Tibial nerve (tissue), 4 donors: ENCODE measurements around the gene NDST1. TPM values are rescaled to one million over a fixed set of nuclear protein-coding genes. Genes with fewer than 3 reads are reported as not detected.
"Not testable (repeated sequence)": the region's sequence is repeated elsewhere in the genome, so short reads cannot be mapped to it uniquely, and the experiment has no call there.

Experiments
- DNase-seq, 2 donors: peaks; one replicate each; pipeline ENCODE4 v3.0.0-alpha.2; 2019; ENCODE audit warnings: low spot score in 2 of 2
- H3K27ac ChIP-seq, 4 donors: fragments of 200-600 bp; sonication (generic) in 3 of 4; one replicate each; pipeline ENCODE4 v1.5.1; 2017 to 2019; ENCODE audit warnings: mild to moderate bottlenecking in 1 of 4
- H3K27me3 ChIP-seq, 2 donors: fragments of 200-600 bp; sonication (generic) in 1 of 2; one replicate each; pipeline versions ENCODE4 v1.5.1 to v1.6.0; 2017 to 2019
- H3K36me3 ChIP-seq, 3 donors: fragments of 200-600 bp; sonication (generic); one replicate each; pipeline ENCODE4 v1.5.1; 2018 to 2019
- H3K4me1 ChIP-seq, 4 donors: fragments of 200-600 bp; sonication (generic) in 3 of 4; one replicate each; pipeline ENCODE4 v1.5.1; 2017 to 2019
- H3K4me3 ChIP-seq, 4 donors: fragments of 200-600 bp; sonication (generic) in 3 of 4; one replicate each; pipeline ENCODE4 v1.5.1; 2017 to 2019; ENCODE audit warnings: mild to moderate bottlenecking in 1 of 4, moderate library complexity in 1 of 4
- H3K9me3 ChIP-seq, 4 donors: fragments of 200-600 bp; sonication (generic) in 3 of 4; one replicate each; pipeline ENCODE4 v1.5.1; 2017 to 2019
- EP300 ChIP-seq, 2 donors: sonication (generic); formaldehyde crosslinking; IDR thresholded peaks; one replicate each; pipeline ENCODE4 v1.6.1; 2017; ENCODE audit warnings: antibody characterized with exemption in 2 of 2, mild to moderate bottlenecking in 1 of 2
- POLR2A ChIP-seq, 2 donors: fragments of 450-650 bp; IDR thresholded peaks; one replicate each; pipeline ENCODE4 v1.6.1; 2017; ENCODE audit warnings: antibody characterized with exemption in 2 of 2, mild to moderate bottlenecking in 2 of 2, moderate library complexity in 2 of 2
- WGBS, 2 donors: methylation state at CpG; one replicate each; pipeline ENCODE4 v1.1.5; 2018; 5-methylcytosine and 5-hydroxymethylcytosine counted together
- total RNA-seq, 4 donors: library from RNA; depleted of rRNA; stranded (reverse); fragments of >200 nt; gene quantifications; one replicate each; pipeline ENCODE4 v1.1.0, GENCODE V29; 2016
- TF ChIP-seq, protein P1 (sequence below), 5 experiments: fragments of 200-600 bp in 3 of 5; fragments of 450-650 bp in 2 of 5; sonication (generic) in 3 of 5; IDR thresholded peaks; one replicate each; pipeline ENCODE4 v1.5.1; 2016 to 2019; ENCODE audit warnings: antibody characterized with exemption in 5 of 5, mild to moderate bottlenecking in 3 of 5, moderate library complexity in 2 of 5

NDST1 gene
- total RNA-seq, 4 donors from 2014 or later = 53.2 to 137 (median 104) TPM

DNA sequence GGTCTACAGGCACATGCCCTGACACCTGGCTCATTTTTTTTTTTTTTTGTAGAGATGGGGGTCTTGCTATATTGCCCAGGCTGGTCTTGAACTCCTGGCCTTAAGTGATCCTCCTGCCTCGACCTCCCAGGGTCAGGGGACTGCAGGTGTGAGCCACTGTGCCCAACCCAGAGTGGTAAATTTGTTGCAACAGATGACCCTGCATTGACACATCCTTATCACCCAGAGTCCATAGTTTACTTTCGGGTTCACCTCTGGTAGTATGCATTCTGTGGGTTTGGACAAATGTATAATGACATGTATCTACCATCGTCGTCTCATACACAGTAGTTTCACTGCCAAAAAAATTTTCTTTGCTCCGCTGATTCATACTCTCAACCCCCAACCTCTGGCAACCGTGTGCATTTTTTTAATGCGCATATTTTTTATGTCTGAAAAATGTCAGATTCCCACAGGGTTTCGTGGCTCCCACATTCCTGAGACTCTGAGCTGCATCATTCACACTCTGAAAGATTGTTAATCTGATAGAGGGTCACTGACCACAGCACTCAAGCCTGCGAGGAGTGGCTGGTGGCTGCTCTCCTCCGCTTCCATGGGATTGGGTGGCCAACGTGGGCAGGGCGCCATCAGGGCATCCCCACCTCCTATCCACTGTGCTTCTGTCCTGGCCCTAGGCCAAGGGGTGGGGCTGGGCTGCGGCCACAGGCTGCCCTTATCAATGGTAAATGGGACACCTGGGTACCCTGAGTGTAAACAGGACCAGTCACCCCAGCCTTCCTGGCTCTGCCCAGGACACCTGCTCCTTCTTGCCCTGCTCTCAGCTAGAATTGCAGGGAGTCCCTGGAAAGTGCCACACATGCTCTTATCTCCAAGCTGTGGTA lies 9.6 kb downstream of the NDST1 start:
- Histone ChIP-seq H3K4me1 (peaks cover 0 to 93% (median 73%) of the 10 kb centered on the region in 4 donors), H3K4me3 (no peak overlapping the region), H3K36me3 (peaks cover 0 to 16% (median 0%) of the 10 kb centered on the region in 3 donors), H3K27ac (peak overlapping the region; percentile 56 to 91 (median 72)), H3K9me3 (no peaks in the 10 kb centered on the region), H3K27me3 (no peaks in the 10 kb centered on the region)
- 31 to 40% methylated on average over 10 to 13 of the region's 13 CpGs for WGBS, 2 donors
- no peak for TF ChIP-seq EP300 (IDR thresholded peaks at IDR 0.05)
- no peak for TF ChIP-seq POLR2A (IDR thresholded peaks at IDR 0.05)
- TF ChIP-seq, protein P1, sequence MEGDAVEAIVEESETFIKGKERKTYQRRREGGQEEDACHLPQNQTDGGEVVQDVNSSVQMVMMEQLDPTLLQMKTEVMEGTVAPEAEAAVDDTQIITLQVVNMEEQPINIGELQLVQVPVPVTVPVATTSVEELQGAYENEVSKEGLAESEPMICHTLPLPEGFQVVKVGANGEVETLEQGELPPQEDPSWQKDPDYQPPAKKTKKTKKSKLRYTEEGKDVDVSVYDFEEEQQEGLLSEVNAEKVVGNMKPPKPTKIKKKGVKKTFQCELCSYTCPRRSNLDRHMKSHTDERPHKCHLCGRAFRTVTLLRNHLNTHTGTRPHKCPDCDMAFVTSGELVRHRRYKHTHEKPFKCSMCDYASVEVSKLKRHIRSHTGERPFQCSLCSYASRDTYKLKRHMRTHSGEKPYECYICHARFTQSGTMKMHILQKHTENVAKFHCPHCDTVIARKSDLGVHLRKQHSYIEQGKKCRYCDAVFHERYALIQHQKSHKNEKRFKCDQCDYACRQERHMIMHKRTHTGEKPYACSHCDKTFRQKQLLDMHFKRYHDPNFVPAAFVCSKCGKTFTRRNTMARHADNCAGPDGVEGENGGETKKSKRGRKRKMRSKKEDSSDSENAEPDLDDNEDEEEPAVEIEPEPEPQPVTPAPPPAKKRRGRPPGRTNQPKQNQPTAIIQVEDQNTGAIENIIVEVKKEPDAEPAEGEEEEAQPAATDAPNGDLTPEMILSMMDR (IDR thresholded peaks at IDR 0.05) = no peak
- no peak for DNase-seq

DNA sequence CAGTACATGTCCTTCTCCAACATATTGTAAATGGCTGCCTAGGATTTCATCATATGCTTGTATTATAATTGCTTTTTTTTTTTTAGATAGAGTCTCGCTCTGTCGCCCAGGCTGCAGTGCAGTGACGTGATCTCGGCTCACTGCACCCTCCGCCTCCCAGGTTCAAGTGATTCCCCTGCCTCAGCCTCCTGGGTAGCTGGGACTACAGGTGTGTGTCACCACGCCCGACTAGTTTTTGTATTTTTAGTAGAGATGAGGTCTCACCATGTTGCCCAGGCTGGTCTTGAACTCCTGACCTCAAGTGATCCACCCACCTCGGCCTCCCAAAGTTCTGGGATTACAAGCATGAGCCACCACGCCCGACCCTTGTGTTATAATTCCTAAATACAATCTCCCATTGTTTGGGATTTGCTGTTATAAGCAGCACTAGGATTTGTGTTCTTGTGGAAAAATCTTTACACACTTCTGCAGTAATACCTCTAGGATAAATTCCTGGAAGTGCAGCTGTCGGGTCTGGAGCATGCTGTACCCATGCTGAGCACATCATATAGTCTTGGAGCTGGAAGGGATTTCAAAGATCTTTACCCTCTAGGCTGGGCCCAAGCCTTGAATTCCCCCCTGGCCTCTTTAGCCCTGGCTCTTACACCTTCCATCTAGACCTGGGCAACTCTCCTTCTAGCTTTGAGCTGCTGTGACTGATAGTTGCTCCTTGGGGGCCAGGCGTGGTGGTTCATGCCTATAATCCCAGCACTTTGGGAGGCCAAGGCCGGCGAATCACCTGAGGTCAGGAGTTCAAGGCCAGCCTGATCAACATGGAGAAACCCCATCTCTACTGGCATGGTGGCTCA lies 11.0 kb downstream of the NDST1 start:
- Histone ChIP-seq H3K4me1 (peaks cover 0 to 100% (median 79%) of the 10 kb centered on the region in 4 donors), H3K36me3 (peaks cover 0 to 16% (median 0%) of the 10 kb centered on the region in 3 donors), H3K27ac (peak overlapping the region; percentile 43 to 91 (median 76))
- H3K4me3 ChIP-seq, H3K27me3 ChIP-seq, H3K9me3 ChIP-seq, DNase-seq: not testable (repeated sequence)
- 47 to 53% methylated on average over 14 of the region's 14 CpGs for WGBS, 2 donors

DNA sequence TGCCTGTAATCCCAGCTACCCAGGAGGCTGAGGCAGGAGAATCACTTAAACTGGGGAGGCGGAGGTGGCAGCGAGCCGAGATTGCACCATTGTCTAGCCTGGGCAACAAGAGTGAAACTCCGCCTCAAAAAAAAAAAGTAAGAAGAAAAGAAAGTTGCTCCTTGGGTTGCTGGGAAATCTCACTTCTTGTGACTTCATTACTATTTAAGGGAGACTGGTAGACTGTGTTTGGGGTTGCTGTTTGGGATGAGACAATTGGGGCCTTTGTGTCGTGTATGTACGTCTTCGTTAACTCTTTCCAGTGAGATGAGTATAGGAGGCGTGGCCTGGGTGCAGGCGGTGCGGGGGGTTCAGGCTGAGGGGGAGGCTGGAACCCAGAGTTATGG lies 11.6 kb downstream of the NDST1 start:
- Histone ChIP-seq H3K27ac (peak overlapping the region; percentile 43 to 91 (median 76)), H3K4me3 (no peak overlapping the region), H3K36me3 (peaks cover 0 to 16% (median 0%) of the 10 kb centered on the region in 3 donors), H3K4me1 (peaks cover 0 to 100% (median 75%) of the 10 kb centered on the region in 4 donors), H3K9me3 (no peaks in the 10 kb centered on the region), H3K27me3 (no peaks in the 10 kb centered on the region)
- no peak for DNase-seq
- TF ChIP-seq, protein P1 (IDR thresholded peaks at IDR 0.05) = no peak
- TF ChIP-seq EP300 (IDR thresholded peaks at IDR 0.05) (no peak), POLR2A (IDR thresholded peaks at IDR 0.05) (no peak)
- 45 to 51% methylated on average over 10 of the region's 10 CpGs for WGBS, 2 donors

DNA sequence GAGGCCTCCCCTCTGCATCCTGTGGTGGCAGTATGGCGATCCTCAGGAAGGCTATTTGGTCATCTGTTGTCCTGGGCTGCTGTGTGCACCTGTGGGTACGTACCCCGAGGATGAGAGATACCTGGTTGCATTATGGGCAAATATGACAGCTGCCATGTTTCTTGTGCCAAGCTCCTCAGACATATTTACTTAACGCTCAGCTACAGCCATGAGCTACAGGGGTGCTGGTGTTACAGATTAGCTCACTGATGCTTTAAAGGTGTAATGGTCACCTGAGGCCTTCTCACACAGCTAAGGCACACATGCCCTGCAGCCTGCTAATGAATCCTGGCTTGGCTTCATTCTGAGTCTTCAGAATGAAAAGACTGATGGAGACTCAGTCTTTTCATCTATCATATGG lies 12.0 kb downstream of the NDST1 start:
- peaks cover 0 to 16% (median 0%) of the 10 kb centered on the region in 3 donors for H3K36me3 ChIP-seq
- no peaks in the 10 kb centered on the region for H3K27me3 ChIP-seq
- WGBS, 2 donors = 70 to 81% methylated on average over 4 of the region's 4 CpGs
- H3K27ac ChIP-seq = peak overlapping the region; percentile 43 to 91 (median 76)
- H3K4me1 ChIP-seq = peaks cover 0 to 100% (median 72%) of the 10 kb centered on the region in 4 donors
- TF ChIP-seq, protein P1 (IDR thresholded peaks at IDR 0.05) = no peak
- TF ChIP-seq EP300 (IDR thresholded peaks at IDR 0.05) = no peak
- TF ChIP-seq POLR2A (IDR thresholded peaks at IDR 0.05) = no peak
- H3K4me3 ChIP-seq = no peak overlapping the region
- no peak for DNase-seq
- no peaks in the 10 kb centered on the region for H3K9me3 ChIP-seq

DNA sequence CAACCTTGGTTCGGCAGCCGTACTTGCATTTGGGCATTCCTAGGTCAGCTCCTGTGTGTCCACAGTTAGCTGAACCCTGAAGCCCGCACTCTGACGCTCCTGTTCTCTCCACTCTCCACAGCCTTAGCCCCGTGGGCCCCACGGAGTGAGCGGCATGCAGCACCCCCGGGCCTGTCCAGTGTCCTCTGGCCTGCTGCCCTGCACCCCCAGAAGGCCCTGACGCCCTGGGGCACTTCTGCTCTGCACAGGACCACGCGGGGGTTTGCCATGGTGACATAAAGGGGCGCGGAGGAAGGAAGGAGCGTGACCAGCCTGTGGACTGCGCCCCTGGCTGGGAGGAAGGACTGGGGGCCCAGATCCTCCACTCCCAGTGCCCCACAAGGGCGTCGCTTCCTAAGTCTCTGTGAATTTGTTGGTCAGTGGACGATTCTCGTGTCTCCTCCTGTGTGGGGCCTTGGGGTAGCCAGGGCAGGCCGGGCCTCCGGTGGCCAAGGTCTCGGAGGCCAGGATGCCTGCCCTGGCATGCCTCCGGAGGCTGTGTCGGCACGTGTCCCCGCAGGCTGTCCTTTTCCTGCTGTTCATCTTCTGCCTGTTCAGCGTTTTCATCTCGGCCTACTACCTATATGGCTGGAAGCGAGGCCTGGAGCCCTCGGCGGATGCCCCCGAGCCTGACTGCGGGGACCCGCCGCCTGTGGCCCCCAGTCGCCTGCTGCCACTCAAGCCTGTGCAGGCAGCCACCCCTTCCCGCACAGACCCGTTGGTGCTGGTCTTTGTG lies 13.0 kb downstream of the NDST1 start:
- 60 to 64% methylated on average over 36 to 38 of the region's 38 CpGs for WGBS, 2 donors
- peaks cover 0 to 16% (median 0%) of the 10 kb centered on the region in 3 donors for H3K36me3 ChIP-seq
- H3K27me3 ChIP-seq = no peaks in the 10 kb centered on the region
- H3K4me3 ChIP-seq = no peak overlapping the region
- peak overlapping the region; percentile 43 to 91 (median 82) for H3K27ac ChIP-seq
- no peaks in the 10 kb centered on the region for H3K9me3 ChIP-seq
- no peak for DNase-seq
- peaks cover 0 to 100% (median 62%) of the 10 kb centered on the region in 4 donors for H3K4me1 ChIP-seq
- no peak for TF ChIP-seq EP300 (IDR thresholded peaks at IDR 0.05)
- TF ChIP-seq, protein P1 (IDR thresholded peaks at IDR 0.05) = no peak
- no peak for TF ChIP-seq POLR2A (IDR thresholded peaks at IDR 0.05)
